WTC11 (cell line): Measurements from ENCODE around the gene OR2T6.

Experiments used
- ATF2 ChIP-seq: sonication (generic); formaldehyde crosslinking; IDR thresholded peaks from 2 replicates; pipeline ENCODE4 v1.8.1; 2022; ENCODE audit warnings: low read depth, missing genetic modification reagents, borderline replicate concordance
- CREB1 ChIP-seq: sonication (generic); formaldehyde crosslinking; IDR thresholded peaks from 2 replicates; pipeline ENCODE4 v1.8.0; 2023; ENCODE audit warnings: mild to moderate bottlenecking, missing genetic modification reagents
- CTCF ChIP-seq: fragments of 200-600 bp; IDR thresholded peaks from 2 replicates; pipeline ENCODE4 v1.8.0; 2022; ENCODE audit warnings: antibody characterized with exemption
- NFE2L1 ChIP-seq: sonication (generic); formaldehyde crosslinking; IDR thresholded peaks from 2 replicates; pipeline ENCODE4 v1.8.1; 2023; ENCODE audit warnings: missing genetic modification reagents
- NFYB ChIP-seq: sonication (generic); formaldehyde crosslinking; conservative IDR thresholded peaks from 2 replicates; pipeline ENCODE4 v1.8.0; 2022; ENCODE audit warnings: low read depth, missing genetic modification reagents
- PRRX2 ChIP-seq: fragments of 250-450 bp; sonication (Bioruptor Pico); IDR thresholded peaks from 2 replicates; pipeline ENCODE4 v1.8.0; 2021; ENCODE audit warnings: mild to moderate bottlenecking
- TCF7 ChIP-seq: sonication (generic); formaldehyde crosslinking; IDR thresholded peaks from 2 replicates; pipeline ENCODE4 v1.8.0; 2022; ENCODE audit warnings: mild to moderate bottlenecking, low read depth, missing genetic modification reagents, moderate library complexity
- ZNF138 ChIP-seq: sonication (generic); formaldehyde crosslinking; conservative IDR thresholded peaks from 2 replicates; pipeline ENCODE4 v1.8.1; 2022; ENCODE audit warnings: mild to moderate bottlenecking, moderate library complexity, missing genetic modification reagents

GRCh38 chr1:248416226-248416625 lies 40.7 kb downstream of the OR2T6 start:
- TF ChIP-seq PRRX2 (CRISPR knock-in tag) (no peak), NFE2L1 (CRISPR knock-in tag) (no peak), TCF7 (no peak), CREB1 (CRISPR knock-in tag) (no peak), CTCF (no peak), ATF2 (CRISPR knock-in tag) (no peak), NFYB (CRISPR knock-in tag) (no peak), ZNF138 (no peak)
